GM19023 (cell line): ENCODE measurements around the gene BEST1.

ENCODE experiments used
- ATAC-seq: cut with Tn5 transposase; IDR thresholded peaks from one replicate; pipeline ENCODE4 v1.9.1; 2021; ENCODE audit warnings: mild to moderate bottlenecking, moderate library complexity; ENCODE audit not compliant: unreplicated experiment

BEST1 gene

DNA sequence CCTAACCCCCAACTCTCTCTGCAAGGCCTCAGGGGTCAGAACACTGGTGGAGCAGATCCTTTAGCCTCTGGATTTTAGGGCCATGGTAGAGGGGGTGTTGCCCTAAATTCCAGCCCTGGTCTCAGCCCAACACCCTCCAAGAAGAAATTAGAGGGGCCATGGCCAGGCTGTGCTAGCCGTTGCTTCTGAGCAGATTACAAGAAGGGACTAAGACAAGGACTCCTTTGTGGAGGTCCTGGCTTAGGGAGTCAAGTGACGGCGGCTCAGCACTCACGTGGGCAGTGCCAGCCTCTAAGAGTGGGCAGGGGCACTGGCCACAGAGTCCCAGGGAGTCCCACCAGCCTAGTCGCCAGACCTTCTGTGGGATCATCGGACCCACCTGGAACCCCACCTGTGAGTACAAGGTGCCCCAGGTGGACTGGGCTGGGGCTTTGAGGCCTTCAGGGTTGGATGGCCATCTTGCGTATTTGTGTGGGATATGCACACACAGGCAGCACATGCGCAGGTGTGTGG is at the start of gene BEST1:
Gene BEST1 (plus strand): TSS at position 317 of the 513 bp plus-strand sequence. CDS start 1,456 bp downstream, outside the sequence.
- no peak for ATAC-seq

GRCh38 chr11:61901397-61901796 is 48.8 kb upstream of the BEST1 start:
- no peak for ATAC-seq

DNA sequence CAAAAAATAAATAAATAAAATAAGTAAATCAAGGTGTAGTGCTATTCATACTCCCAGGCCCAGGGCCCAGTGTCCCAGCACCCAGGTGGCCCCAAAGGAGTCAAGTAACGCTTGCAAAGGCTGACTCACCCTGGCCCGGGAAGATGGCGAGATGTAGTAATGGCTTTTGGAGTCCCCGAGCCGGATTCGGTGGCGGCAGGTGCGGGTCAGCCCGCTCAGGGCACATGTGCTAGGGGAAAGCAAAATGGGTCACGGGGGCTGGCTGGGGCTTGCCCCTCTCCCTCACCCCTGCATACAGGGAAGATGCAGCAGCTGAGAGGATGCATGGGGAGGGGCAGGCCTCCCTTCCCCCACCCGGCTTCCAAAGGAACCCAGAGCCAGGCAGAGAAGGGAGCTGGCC is 47.8 kb upstream of the BEST1 start:
- no peak for ATAC-seq

DNA sequence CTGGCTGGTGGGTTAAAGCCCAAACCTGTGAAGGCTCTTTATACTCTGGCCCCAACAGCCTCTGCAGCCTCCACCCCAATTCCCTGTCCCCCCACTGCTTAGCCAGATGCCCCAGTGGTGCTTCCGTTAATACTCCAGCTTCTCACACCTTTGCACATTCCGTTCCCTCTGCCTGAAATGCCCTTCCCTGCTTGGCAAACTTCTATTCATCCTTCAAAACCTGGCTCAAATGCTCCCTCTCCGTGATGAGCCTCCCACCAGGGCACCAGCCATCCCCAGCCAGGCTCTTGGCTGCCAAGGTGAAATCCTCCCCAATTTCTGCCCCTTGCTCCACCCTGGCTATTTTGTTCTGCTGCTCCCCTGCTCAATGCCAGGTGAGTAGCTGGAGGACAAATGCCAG is 46.3 kb upstream of the BEST1 start:
- no peak for ATAC-seq

DNA sequence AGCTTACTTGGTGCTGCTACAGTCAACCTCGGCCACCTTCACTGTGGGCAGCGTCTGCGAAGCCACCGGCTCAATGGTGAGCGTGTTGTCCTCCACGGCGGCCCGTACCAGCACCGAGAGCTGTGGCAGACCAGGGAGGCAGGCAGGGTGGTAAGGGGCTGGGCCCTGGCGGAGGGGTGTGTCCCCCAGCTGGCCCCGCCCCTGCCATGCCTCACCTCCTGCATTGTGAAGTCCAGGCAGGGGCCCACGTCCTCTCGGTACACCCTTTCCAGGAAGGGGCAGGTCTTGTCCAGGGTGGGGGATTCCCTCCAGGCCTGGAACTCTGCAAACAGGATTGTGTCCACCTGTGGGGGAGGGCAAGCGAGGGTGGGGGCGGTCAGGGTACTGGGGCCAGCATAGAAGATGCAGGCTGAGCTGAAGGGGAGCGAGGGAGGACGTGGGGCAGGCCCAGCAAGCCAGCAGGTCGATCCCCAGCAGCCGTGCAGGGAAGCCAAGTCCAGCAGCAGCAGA is 45.6 kb upstream of the BEST1 start:
- no peak for ATAC-seq

GRCh38 chr11:61905067-61905696 is 45.0 kb upstream of the BEST1 start:
- ATAC-seq = no peak

DNA sequence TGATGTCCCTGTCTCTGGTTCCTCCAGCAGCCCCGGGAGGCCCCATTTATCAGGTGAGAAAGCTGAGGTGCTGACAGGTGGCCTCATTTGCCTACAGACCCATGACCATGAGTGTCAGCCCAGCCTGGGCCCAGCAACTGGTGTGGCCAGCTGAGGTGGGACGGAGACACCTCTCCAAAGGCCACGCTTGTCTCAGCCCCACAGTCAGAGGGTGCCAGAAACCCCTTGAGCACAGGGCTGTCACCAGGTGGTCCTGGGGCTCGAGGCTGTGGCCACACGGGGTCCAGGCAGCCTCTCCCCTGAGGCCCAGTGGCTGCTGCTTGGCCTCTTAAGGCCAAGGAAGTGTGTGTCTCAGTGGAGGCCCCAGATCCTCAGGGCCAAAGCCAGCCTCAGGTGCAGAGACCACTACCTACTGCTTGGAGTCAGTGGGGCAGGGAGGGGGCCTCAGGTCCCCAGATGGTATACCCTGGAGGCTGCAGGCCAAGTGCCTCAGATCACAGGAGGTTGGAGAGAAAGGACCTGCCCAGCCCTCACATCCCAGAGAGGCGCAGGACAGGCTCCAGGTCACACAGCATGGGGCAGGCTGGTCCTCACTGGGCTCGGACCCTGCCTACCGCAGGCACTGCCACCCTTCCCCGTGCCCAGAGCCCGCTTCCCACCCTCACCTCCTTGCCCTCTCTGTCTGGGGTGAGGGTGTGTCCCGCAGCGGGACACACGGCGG is 44.2 kb upstream of the BEST1 start:
- no peak for ATAC-seq

GRCh38 chr11:61906522-61906909 is 43.6 kb upstream of the BEST1 start:
- ATAC-seq = no peak

DNA sequence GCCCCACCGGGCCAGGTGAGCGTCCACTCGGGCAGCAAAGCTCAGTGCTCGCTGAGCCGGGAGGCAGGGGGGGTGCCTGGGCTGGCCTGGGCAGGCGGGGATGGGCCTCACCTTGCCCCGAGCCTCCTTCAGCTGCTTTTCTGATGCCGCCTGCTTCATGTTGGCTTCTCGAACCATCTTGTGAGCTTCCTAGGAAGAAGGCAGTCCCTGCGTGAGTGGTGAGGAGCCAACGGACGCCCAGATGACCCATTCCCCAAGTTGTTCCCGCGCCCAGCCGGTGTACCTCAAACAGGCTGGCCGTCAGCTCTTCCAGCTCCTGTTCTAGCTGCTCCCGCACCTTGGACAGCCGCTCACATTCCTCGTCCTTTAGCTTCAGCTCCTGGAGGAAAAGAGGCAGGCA is 42.9 kb upstream of the BEST1 start:
- no peak for ATAC-seq

DNA sequence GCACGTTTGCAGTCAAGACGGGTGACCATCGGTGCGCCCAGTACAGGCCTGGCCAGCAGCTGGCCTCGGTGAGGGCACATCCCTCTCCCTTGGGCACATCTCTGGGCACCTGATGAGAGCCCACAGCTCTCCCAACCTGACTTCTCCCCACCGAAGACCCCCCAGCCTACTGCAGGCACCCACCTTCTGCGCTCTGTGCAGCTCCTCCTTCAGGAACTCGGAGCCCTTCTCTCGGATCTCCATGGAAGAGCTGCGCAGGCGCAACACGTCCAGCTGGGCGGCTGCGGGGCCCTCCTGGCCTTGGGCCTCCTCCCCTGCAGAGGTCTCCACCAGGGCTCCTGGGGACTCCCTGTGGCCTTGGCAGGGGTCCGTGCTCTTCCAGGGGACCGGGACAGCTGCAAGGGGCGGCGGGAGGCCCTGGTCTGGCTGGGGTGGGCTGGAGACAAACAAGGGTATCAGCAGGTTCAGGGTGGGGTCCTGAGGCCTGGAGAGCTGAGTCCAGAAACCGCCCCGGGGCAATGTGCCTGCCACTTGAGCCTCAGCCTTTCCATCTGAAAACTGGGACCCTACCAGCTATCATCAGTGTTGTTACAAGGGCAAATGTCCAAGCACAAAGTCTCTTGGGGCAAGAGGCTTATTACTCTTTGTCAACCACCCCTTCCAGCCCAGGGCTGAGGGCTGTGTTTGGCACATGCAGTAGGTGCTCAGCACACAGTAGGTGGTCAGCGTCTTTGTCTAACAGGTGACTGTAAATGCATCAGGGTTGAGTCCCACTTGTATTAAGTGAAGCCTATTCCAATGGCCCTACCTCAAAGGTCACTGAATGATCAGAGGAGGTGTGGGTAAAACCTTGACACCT is 42.1 kb upstream of the BEST1 start:
- no peak for ATAC-seq

DNA sequence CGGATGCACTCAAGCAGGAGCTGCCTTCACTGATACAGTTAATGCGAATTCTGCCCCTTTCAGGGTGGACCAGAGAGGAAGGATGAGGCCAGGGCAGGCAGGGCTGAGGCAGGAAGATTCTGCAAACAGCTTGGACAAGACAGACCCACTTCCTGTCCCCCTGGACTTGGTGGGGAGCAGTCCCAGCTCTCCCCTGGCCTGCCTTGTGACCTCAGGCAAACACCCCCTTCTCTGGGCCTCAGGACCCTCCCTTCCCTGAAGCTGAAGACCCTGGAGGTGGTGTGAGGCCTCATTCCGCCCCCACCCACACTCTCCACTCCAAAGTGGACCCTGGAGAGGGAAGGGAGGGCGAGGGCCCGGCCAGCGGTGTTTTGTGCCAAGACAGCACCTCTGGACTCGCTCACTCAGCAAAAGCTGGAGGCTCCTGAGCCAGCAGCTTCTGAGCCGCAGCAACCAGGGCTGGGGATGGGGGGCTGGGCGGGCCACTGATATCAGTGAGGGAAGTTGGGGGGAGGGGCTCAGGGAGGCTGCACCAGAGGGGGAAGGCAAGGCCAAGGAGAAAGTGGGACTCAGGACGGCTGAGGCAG is 41.3 kb upstream of the BEST1 start:
- no peak for ATAC-seq

DNA sequence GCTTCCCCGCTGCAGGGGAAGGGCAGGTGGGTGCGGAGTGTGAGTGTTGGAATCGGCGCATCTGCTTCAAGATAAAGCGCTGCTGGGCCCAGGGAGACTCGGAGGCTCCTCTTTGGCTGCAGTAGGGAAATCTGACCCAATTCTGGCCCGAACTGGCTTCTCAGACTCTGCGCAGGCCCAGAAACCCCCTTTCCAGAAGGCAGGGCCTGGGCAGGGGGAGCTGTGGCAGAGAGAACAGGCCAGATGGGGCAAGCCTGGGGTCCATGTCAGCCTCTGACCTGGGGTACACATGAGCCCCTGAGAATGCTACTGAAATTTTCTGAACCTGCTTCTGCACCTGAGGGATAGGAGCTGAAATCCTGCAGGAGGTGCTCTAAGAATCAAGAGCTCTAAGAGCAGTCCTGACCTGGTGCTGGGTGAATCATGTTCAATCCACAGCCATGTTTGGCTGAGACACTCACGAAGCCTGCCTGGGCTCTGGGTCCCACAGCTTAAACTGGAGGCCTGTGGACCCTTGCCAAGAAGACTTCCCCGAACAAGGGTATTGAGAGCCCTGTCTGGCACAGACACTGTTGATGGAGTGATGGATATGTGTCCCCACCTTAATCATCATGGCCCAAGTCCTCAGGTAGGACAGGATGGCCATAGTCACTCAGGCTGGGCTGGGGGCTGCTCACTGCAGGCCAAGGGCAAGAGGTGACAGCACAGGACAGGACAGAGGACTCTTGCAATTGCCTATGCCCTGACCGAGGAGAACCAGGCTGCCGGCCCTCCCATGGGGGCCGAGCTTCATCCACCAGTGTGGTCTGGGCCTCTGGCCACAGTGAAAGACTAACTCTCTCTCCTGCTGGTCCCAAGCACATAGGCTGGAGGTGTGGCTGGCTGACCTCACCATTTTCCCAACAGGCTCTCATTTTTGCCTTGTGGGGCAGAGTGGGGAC is 39.7 kb upstream of the BEST1 start:
- ATAC-seq = no peak

DNA sequence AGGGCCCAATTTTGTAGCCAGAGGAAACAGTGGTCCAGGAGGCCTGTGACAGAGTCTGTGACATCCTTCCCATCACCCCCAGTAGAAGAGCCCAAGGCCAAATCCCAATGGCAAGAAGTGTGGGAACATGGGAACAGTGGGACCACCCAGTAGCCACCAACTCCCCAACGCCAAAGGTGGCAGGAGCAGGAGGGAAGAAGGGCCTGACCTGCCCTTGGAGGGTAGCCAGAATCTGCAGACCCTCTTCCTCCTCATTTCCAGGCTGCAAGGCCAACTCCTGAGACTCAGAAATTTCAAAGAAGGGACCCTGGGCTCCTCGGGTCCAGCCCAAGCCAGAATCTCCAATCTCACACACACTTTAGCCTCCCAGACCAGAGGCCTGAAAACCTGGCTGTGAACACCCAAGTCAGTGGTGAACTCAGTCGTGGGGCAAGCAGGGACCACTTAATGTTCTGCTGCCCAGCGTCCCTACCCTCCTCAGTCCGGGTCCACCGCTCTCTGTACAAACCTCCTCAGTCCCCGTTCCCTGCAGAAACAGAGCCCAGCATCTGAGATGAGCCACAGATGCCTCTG is 38.9 kb upstream of the BEST1 start:
- no peak for ATAC-seq

DNA sequence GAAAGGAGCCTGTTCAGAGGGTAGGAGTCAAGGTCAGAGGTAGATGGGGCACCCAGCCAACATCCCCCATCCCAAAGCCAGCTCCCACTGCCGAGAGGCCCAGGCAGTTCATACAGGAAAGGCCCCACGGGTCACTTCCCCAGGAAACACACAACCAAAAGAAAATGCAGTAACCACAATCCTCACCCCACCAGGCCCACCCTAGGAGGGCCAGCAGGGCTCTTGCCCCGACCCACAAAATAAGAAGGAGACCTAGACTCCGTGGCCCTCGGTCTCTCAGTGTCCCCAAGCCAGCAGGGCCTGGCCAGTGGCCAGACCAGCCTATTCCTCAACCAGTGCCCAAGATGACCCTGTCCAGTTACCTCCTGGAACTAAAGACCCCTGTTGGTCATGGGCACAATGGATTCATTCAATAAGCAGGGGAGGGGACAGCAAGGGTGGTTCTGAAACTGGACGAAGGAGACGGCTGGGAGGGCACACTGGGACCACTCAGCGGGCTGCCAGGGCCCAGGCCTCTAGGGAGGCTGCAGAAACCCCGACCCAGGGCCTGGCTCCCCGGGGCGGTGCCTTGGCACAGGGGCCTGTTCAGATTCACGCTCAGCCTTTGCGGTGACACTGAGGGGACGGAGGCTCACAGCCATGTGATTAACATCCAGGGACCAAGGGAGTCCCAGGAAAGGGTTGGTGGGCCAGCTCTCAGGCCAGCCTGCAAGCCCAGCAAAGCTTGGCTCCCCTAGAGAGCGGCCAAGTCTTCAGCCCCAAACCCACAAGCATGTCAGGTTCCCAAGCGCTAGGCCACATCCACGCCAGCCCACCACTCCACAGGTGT is 38.2 kb upstream of the BEST1 start:
- ATAC-seq = no peak

DNA sequence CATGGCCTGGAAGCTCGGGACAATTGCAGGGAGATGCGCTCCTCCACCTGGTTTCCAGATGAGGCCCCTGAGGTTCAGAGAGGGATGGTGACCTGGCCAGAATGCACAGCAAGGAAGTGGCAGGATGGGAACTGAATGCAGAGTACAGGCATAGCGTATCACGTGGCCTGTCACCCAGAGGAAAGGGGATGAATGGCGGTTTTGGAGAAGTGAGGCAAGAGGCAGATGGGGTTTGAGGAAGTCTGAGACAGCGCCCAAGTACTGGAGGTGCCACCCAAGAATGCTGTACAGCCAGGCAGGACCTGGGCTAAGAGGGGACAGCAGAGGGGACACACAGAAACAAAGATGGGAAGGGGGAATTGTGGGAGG is 37.6 kb upstream of the BEST1 start:
- no peak for ATAC-seq

GRCh38 chr11:61912991-61913698 is 37.0 kb upstream of the BEST1 start:
- no peak for ATAC-seq

DNA sequence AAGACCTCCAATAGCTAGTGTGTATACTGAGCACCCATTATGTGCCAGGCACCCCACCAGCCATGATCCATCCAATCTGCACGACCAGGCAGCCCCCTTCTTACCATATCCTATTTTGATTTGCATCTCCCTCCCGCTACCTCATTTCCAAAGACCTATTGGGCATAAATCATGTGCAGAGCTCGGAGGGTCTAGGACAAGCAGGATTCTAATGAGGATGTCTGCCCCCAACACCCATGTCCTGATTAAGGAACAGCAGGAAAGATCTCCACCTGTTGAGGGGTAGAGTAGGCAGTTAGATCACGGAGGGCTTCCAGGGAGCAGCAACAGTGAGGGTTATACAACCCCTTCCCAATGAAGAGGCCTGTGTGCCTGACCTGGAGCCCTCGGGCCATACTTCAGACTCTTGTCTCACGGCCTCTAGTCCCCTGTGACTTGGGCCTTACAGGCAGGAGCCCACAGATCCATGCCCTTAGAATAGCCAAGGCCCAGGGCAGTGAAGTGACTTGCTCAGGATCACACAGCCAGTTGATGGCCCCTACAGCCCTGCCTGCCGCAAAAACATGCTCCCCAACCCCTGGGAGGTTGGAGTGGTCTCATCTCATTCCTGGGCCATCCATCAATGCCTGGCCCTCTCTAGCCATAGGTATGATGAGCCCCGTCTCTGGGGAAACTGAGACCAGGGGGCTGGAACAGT is 36.3 kb upstream of the BEST1 start:
- ATAC-seq = no peak
